K562 (cell line): ENCODE results near the gene FOS. TPM values are rescaled to one million over a fixed set of nuclear protein-coding genes. Genes with fewer than 3 reads are reported as not detected.

Experiments used
- EP400 ChIP-seq: fragments of 450-650 bp; IDR thresholded peaks from 2 replicates; pipeline ENCODE4 v1.6.1; 2017; ENCODE audit warnings: antibody characterized with exemption, mild to moderate bottlenecking, moderate library complexity
- ETV1 ChIP-seq: fragments of 450-650 bp; conservative IDR thresholded peaks from 2 replicates; pipeline ENCODE4 v1.6.1; 2016; ENCODE audit warnings: missing genetic modification characterization, control low read depth, low read depth, missing compliant biosample characterization
- FOXA3 ChIP-seq, 2 experiments: fragments of 450-650 bp in 1 of 2; sonication (generic) in 1 of 2; formaldehyde crosslinking; IDR thresholded peaks in 1 of 2; conservative IDR thresholded peaks in 1 of 2; 2 replicates each; pipeline versions ENCODE4 v1.4.0 to v1.8.0; 2020 to 2022; ENCODE audit warnings: mild to moderate bottlenecking in 2 of 2, missing genetic modification reagents in 1 of 2
- HMGN3 ChIP-seq: IDR thresholded peaks from 2 replicates; pipeline ENCODE4 v1.6.1; 2011; ENCODE audit warnings: borderline replicate concordance, low read depth, mild to moderate bottlenecking, mixed read lengths, low read length; ENCODE audit not compliant: insufficient read length; ENCODE audit errors: extremely low read depth
- KLF1 ChIP-seq: fragments of 450-650 bp; IDR thresholded peaks from 2 replicates; pipeline ENCODE4 v1.6.1; 2016; ENCODE audit warnings: missing genetic modification characterization, missing compliant biosample characterization
- MXI1 ChIP-seq: IDR thresholded peaks from 2 replicates; pipeline ENCODE4 v1.6.1; 2011; ENCODE audit warnings: low read depth, mild to moderate bottlenecking, improper control_type of control experiment, low read length
- NBN ChIP-seq: fragments of 450-650 bp; IDR thresholded peaks from 2 replicates; pipeline ENCODE4 v1.6.1; 2016; ENCODE audit warnings: low read depth, mild to moderate bottlenecking
- NFE2 ChIP-seq: IDR thresholded peaks from 2 replicates; pipeline ENCODE4 v1.6.1; 2014; ENCODE audit warnings: antibody characterized with exemption, low read depth
- OTX1 ChIP-seq: fragments of 450-650 bp; formaldehyde crosslinking; IDR thresholded peaks from 2 replicates; pipeline ENCODE4 v1.4.0; 2022; ENCODE audit warnings: mild to moderate bottlenecking
- RAD21 ChIP-seq, 2 experiments: fragments of 250-450 bp in 1 of 2; fragments of 450-650 bp in 1 of 2; sonication (Bioruptor Pico) in 1 of 2; formaldehyde crosslinking in 1 of 2; IDR thresholded peaks in 1 of 2; conservative IDR thresholded peaks in 1 of 2; 2 replicates each; pipeline versions ENCODE4 v1.4.0 to v1.8.0; 2020 to 2022; ENCODE audit warnings: mild to moderate bottlenecking in 2 of 2, moderate library complexity in 1 of 2
- SIRT6 ChIP-seq: IDR thresholded peaks from one replicate; pipeline ENCODE4 v1.6.1; 2012; ENCODE audit warnings: low read depth, mild to moderate bottlenecking, control low read depth, inconsistent platforms, low read length, moderate library complexity
- SLC30A9 ChIP-seq: fragments of 250-450 bp; sonication (Bioruptor Pico); IDR thresholded peaks from 2 replicates; pipeline ENCODE4 v1.8.0; 2022; ENCODE audit warnings: mild to moderate bottlenecking, moderate library complexity
- SMARCA4 ChIP-seq: fragments of 450-650 bp; IDR thresholded peaks from 2 replicates; pipeline ENCODE4 v1.6.1; 2016
- SRSF9 ChIP-seq: fragments of 200-400 bp; formaldehyde crosslinking; IDR thresholded peaks from 2 replicates; pipeline ENCODE4 v1.6.1; 2017; ENCODE audit warnings: low read depth, low read length, borderline replicate concordance
- TAF15 ChIP-seq: fragments of 200-400 bp; formaldehyde crosslinking; IDR thresholded peaks from 2 replicates; pipeline ENCODE4 v1.6.1; 2017; ENCODE audit warnings: mild to moderate bottlenecking, low read depth, low read length, moderate library complexity
- YBX1 ChIP-seq: fragments of 450-650 bp; IDR thresholded peaks from 2 replicates; pipeline ENCODE4 v1.7.1; 2016; ENCODE audit warnings: mild to moderate bottlenecking
- ZBTB1 ChIP-seq: sonication (generic); formaldehyde crosslinking; IDR thresholded peaks from 2 replicates; pipeline ENCODE4 v1.8.1; 2023; ENCODE audit warnings: missing genetic modification reagents, low read depth, mild to moderate bottlenecking, borderline replicate concordance
- ZKSCAN8 ChIP-seq: fragments of 200-800 bp; sonication (Bioruptor generic); IDR thresholded peaks from 2 replicates; pipeline ENCODE4 v1.6.1; 2016; ENCODE audit warnings: missing genetic modification characterization, missing compliant biosample characterization
- ZNF518B ChIP-seq: fragments of 250-450 bp; sonication (Bioruptor Pico); IDR thresholded peaks from 2 replicates; pipeline ENCODE4 v1.5.0; 2021; ENCODE audit warnings: mild to moderate bottlenecking, moderate library complexity
- ZNF780A ChIP-seq: fragments of 250-450 bp; sonication (Bioruptor Pico); IDR thresholded peaks from 2 replicates; pipeline ENCODE4 v1.5.0; 2021; ENCODE audit warnings: mild to moderate bottlenecking
- polyA plus RNA-seq, 8 experiments: library from polyadenylated mRNA; depleted of rRNA in 4 of 8; stranded (reverse) in 5 of 8; unstranded in 3 of 8; fragments of >200 nt; fragmentation: Nextera tagmentation in 2 of 8; fragmentation: Illumina TruSeq in 1 of 8; extraction: Ambion mirVana in 2 of 8; extraction: Trizol in 1 of 8; gene quantifications; 2 replicates each; pipeline versions ENCODE4 v1.2.1 to v1.2.3, GENCODE V29; 2011 to 2014; ENCODE audit warnings: inconsistent platforms in 1 of 8, missing spikeins in 1 of 8
- total RNA-seq, 7 experiments: library from RNA; depleted of rRNA in 6 of 7; stranded (reverse); fragments of >200 nt in 6 of 7; fragmentation: Illumina TruSeq in 2 of 7; extraction: Trizol in 2 of 7; gene quantifications; 2 replicates each; pipeline versions ENCODE4 v1.2.1 to v1.2.3, GENCODE V29; 2011 to 2021; ENCODE audit warnings: low replicate concordance in 1 of 7
- TF ChIP-seq, protein P1 (sequence below): sonication (generic); formaldehyde crosslinking; IDR thresholded peaks from 2 replicates; pipeline ENCODE4 v1.8.1; 2023; ENCODE audit warnings: mild to moderate bottlenecking, missing genetic modification reagents
- TF ChIP-seq, protein P2 (sequence below): fragments of 200-800 bp; sonication (Bioruptor generic); IDR thresholded peaks from 2 replicates; pipeline ENCODE4 v1.6.1; 2017; ENCODE audit warnings: missing genetic modification characterization, missing compliant biosample characterization

FOS gene
- total and polyA plus RNA-seq, 9 of the 15 experiments (the other 6 are each of a cell fraction or from before 2014, with no cell fraction given): 0.54 to 13.8 (median 8.9) TPM

GRCh38 chr14:75258803-75259509 is 19.7 kb upstream of the FOS start (continued):
- TF ChIP-seq RAD21 (CRISPR knock-in tag; conservative IDR thresholded peaks at IDR 0.05 in 1 of 2, IDR thresholded peaks at IDR 0.05 in 1 of 2): no peak; a peak in 1 of 4 replicates
- no peak for TF ChIP-seq SRSF9
- TF ChIP-seq ZNF518B (CRISPR knock-in tag): no peak
- no peak for TF ChIP-seq OTX1 (CRISPR knock-in tag)
- TF ChIP-seq KLF1 (tag): no peak
- no peak for TF ChIP-seq NBN
- TF ChIP-seq ZBTB1 (CRISPR knock-in tag): no peak
- TF ChIP-seq FOXA3 (CRISPR knock-in tag; conservative IDR thresholded peaks at IDR 0.05 in 1 of 2, IDR thresholded peaks at IDR 0.05 in 1 of 2): no peak
- TF ChIP-seq ZNF780A: no peak
- no peak for TF ChIP-seq YBX1
- TF ChIP-seq, protein P1, sequence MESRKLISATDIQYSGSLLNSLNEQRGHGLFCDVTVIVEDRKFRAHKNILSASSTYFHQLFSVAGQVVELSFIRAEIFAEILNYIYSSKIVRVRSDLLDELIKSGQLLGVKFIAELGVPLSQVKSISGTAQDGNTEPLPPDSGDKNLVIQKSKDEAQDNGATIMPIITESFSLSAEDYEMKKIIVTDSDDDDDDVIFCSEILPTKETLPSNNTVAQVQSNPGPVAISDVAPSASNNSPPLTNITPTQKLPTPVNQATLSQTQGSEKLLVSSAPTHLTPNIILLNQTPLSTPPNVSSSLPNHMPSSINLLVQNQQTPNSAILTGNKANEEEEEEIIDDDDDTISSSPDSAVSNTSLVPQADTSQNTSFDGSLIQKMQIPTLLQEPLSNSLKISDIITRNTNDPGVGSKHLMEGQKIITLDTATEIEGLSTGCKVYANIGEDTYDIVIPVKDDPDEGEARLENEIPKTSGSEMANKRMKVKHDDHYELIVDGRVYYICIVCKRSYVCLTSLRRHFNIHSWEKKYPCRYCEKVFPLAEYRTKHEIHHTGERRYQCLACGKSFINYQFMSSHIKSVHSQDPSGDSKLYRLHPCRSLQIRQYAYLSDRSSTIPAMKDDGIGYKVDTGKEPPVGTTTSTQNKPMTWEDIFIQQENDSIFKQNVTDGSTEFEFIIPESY (CRISPR knock-in tag): no peak
- 0 out of 2 replicates have a peak, but pooled peaks have one; percentile 23 for TF ChIP-seq SMARCA4
- no peak for TF ChIP-seq ETV1 (tag)
- no peak for TF ChIP-seq SLC30A9
- TF ChIP-seq TAF15: no peak
- no peak for TF ChIP-seq ZKSCAN8 (CRISPR knock-in tag)
- no peak for TF ChIP-seq SIRT6
- peak; percentile 96 for TF ChIP-seq HMGN3
- TF ChIP-seq, protein P2, sequence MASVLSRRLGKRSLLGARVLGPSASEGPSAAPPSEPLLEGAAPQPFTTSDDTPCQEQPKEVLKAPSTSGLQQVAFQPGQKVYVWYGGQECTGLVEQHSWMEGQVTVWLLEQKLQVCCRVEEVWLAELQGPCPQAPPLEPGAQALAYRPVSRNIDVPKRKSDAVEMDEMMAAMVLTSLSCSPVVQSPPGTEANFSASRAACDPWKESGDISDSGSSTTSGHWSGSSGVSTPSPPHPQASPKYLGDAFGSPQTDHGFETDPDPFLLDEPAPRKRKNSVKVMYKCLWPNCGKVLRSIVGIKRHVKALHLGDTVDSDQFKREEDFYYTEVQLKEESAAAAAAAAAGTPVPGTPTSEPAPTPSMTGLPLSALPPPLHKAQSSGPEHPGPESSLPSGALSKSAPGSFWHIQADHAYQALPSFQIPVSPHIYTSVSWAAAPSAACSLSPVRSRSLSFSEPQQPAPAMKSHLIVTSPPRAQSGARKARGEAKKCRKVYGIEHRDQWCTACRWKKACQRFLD (CRISPR knock-in tag): no peak
- peak; percentile 61 for TF ChIP-seq NFE2
- peak; percentile 61; the same call in 1 of the 2 replicates for TF ChIP-seq EP400
- TF ChIP-seq MXI1: peak; percentile 95
